Activated CD4-positive, CD25-positive, alpha-beta regulatory T cell (primary cell): ENCODE results near the gene CCDC124.
A peak's percentile ranks its signal among the peaks of the same experiment; 100 is the strongest.

Source experiments
- DNase-seq, 4 experiments: peaks; one replicate each; lab custom pipeline; 2025; lab: John Stamatoyannopoulos, UW

Gene CCDC124

DNA sequence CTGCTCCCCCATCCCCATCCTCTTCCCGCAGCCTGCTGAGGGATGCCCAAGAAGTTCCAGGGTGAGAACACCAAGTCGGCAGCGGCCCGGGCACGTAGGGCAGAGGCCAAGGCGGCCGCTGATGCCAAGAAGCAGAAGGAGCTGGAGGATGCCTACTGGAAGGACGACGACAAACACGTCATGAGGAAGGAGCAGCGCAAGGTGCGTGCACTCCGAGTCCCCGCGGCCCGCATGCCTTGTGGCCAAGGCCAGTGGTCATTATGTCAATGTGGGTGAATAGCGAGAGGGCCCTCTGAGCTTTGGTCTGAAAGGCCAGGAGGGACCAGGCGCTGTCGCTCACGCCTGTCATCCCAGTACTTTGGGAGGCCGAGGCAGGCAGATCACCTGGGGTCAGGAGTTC lies 3.6 kb downstream of the CCDC124 start:
- DNase-seq, result no peak

DNA sequence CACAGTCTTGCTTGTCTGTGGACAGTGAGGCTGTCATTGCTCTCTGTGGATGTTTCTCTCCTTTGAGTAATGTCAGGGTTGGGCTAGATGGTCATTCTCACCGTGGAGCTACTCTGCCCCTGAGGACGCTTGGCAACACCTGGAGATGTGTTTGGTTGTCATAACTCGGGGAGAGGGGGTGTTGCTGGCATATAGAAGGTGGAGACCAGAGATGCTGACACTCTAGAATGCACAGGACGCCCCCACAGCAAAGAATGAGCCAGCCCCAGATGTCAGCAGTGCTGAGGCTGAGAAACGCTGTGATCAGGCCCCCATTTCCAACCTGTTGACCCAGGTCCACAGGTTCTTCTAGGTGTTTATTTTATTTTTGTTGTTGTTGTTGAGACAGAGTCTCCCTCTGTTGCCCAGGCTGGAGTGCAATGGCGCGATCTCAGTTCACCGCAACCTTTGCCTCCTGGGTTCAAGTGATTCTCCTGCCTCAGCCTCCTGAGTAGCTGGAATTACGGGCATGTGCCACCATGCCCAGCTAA lies 4.6 kb downstream of the CCDC124 start:
- DNase-seq, result no peak

DNA sequence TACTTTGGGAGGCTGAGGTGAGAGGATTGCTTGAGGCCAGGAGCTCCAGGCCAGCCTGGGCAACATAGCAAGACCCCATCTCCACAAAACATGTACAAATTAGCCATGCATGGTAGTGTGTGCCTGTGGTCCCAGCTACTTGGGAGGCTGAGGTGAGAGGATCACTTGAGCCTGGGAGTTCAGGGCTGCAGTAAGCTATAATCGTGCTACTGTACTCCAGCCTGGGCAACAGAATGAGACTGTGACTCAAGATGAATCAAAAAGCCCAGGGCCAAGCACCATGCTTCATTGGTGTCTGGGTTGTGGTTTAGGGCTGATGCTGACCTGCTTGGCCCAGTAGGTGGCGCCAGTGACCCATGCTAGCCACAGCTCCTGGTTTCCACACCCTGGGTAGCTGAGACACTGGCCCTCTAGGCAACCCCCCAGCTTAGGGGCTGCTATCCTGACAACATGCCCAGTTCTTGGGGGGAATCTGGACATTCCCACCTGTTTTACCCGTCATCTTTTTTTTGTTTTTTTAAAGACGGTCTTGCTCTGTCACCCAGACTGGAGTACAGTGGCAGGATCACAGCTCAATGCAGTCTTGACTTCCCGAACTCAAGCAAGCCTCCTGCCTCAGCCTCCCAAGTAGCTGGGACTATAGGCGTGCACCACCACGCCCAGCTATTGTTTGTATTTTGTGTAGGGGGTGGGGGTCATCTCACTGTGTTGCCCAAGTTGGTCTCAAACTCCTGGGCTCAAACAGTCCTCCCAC lies 5.5 kb downstream of the CCDC124 start:
- peak; percentile 69 to 86 (median 72) for DNase-seq

DNA sequence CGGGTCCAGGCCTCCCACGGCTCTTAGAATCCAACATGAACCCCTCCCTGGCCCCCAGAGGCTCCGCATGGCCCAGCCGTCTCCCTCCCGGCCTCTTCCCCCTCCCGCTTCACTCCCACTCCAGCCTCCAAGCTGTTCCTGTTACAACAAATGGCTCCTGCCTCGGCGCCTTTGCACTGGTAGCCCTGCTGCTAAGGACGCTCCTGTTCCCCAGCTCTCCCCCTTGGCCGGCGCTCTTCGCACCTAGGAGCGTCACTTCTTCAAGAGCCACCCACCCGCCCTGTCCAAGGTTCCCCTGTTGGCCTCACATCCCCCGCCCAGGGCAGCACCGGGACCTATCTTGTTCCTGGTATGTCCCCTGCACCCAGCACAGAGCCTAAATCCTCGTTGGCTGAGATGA lies 9.4 kb downstream of the CCDC124 start:
- DNase-seq, result no peak

DNA sequence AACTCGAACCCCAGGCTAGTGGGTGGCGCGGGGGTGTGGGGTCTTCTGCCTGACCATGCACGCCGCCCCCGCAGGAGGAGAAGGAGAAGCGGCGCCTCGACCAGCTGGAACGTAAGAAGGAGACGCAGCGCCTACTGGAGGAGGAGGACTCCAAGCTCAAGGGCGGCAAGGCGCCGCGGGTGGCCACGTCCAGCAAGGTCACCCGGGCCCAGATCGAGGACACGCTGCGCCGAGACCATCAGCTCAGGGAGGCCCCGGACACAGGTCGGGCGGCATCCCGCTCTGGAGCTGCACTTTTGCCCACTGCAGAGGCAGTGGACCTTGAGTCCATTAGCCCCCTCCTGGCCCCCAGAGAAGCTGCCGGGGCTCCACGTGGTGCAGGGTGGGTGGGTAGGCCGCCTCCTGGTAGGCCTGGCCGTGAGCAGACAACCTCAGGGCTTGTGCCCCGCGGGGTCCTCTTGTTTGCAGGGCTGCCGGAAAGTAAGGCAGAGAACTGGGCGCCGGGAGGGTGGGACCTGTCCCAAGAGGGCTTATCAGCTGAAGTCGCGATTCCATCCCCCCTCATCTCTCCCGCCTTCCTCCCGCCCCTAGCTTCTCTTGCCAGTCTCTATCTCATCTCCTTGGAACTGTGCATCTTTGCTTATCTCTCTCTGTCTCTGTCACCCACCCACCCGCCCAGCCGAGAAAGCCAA lies 9.9 kb downstream of the CCDC124 start:
- DNase-seq, result no peak

DNA sequence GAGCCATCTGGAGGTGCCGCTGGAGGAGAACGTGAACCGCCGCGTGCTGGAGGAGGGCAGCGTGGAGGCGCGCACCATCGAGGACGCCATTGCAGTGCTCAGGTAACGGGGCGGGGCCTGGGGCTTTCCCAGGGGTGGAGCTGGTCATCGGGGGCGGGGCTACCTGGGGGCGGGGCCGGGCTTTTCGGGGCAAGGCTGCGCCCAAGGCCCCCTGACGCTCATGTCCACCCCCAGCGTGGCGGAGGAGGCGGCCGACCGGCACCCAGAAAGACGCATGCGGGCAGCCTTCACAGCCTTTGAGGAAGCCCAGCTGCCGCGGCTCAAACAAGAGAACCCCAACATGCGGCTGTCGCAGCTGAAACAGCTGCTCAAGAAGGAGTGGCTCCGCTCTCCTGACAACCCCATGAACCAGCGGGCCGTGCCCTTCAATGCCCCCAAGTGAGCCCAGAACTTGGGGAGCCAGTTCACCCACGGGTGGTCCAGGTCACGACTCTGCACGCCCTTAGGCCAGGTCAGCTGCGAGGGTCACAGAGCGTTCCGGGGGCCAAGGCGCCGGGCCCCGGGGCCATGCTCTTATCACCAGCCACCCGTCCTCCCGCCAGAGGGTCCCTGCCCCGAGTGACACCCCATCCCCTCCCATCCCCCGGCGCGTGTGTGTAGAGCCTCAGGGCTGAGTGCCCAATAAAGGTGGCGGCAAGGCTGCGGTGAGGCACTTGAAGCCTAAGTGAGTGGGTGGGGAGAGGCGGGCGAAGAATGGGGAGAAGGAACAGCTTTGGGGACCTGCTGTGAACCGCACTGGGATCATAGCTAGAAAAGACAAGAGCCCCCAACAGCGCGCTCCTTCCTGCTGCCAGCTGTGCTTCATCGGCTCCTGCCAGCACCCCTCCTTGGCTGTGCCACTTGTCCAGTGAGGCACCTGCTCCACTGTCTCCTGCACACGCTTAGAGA lies 10.7 kb downstream of the CCDC124 start:
- DNase-seq, result no peak

DNA sequence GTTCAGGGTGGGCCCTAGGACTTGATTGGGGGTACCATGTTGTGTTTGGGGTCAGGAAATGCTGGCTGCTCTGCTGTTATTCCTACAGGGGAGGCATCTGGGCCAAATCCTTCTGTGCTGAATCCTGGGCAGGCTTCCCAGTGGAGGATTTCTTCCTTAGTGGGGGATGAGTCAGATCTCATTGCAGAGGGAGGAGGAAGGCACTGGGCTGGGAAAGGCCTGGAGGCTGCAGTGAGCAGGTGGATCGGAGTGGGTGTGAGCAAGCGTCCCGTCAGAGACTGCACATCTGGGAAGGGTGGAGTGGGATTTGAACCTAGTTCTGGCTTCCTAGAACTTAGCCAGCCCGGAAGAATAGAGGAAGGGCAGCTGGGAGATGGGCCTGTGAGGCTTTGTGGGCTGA lies 11.5 kb downstream of the CCDC124 start:
- DNase-seq, result no peak

DNA sequence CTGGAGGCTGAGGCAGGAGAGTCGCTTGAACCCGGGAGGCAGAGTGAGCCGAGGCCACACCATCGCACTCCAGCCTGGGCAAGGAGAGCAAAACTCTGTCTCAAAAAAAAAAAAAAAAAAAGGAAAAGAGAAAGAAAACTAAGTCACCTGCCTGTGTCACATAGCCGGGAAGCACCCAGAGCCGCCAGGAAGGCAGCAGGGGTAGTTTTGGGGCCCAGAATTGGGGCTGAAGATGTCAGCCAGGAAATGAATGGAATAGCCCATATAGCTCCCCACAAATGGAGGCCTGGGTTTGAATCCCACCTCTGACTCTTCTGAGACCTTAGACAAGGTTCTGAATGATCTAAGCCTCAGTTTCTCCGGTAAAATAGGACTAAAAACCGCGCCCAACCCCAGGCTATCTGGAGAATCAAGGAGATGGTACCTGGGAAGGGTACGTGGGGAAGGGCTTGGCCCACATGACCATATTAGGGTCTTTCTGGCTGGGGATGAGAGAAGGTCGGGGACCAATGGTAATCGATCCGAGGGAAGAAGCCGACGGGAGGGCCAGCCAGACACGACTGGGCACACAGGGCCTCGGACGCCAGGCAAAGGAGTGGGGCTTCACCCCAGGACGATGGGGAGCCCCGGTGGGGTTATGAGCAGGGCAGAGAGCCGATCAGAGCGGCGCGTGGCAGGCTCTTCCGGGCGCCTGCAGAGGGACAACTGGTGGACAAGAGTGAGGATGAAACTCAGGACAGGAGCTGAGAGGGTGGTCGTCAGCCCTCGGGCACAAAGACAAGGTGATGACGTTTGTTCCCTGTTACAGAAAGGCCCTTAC lies 14.4 kb downstream of the CCDC124 start:
- DNase-seq, result peak in 1 of 4 experiments; percentile 49

DNA sequence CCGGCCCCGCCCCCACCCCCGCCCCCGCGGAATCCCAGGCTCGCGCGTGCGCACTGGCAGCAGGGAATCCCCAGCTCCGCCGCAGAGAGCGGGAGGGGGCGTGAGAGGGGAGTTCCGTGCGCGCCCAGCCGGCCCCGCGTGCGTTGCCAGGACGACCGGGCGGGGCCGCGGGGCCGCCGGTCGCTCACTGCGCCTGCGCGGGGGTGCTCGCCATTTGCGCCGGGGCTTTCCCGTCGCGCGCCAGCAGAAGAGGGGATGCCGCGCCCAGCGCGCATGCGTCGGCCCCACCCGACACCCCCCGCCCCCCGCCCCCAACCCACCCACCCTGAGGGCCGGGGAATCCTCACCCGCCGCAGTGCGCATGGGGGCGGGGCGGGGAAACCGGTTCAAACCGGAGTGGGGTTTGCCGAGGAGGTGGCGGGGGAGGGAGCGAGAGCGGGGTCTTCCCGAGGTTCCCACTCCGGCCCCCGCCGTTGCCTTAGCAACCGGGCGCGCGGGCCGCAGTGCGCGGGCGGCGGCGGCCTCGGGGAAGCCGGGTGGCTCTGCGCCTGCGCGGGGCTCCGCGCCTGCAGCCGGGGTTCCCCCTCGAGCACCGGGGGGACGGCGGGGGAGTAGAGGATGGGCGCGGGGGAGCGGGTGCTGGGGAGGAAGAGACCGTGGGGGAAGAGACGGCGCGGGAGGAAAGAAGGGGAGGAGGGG lies 15.1 kb downstream of the CCDC124 start:
- DNase-seq, result peak; percentile 88 to 95 (median 94)

DNA sequence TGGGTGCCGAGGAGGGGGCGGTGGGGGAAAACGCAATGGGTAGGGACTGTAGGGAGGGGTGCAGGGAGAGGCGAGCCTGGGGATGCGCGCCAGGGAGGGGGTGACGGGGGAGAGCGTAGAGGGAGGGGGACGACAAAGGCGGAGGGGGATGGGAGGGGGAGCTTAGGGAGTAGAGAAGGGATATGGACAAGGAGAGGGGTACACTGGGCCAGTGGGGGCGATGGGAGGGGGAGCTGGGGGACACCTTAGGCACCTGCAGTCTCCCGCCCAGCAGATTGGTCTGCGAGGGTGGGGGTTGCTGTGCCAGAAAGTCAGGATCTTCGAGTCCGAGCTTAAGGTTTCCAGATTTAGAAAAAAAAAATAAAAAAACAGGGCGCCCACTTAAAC lies 15.7 kb downstream of the CCDC124 start:
- no peak for DNase-seq

DNA sequence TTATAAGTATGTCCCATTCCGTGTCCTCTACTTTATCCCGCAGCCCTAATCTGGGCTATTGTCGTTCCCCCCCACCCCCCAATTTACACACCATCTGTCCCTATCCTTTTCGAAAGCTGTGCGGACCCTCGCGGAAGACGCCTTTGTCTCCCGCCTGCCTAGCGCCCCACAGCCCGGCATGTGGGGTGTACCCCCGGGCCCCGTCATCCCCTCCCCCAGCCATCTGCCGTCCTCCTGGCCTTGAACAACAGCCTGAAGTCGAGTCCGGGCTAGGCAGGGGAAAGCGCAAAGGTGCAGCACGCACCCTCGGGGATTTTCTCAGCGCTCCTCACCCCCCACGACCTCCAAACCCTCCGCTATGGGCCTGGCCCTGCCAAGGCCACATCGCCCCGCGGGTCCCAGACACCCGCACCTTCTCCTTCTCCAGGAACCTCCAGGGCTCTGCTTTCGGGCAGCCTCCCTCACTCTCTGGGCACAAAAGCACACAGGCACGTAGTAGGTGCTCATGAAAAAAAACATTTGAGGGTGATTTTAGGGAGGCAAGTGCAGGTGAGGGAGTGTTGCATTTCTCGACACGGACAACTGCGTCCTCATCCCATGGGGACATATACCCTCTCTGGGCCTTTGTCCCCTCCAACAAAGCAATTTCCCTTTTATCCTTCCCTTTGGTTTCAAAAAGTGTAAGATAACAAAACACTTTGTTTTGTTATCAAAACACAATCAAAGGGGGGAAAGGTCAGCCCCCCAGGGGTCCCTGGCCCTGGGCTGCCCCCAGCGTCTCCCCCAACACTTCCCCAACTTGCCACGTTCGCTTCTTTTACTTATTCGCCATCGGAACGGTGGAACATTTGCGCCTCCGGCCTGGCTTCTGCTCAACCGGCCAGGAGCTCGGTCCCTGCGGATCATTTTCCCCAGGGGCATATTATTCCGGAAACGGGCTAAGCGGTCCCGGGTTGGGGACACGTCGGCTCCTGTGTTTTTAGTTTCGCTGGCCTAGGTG lies 16.4 kb downstream of the CCDC124 start:
- DNase-seq, result no peak

DNA sequence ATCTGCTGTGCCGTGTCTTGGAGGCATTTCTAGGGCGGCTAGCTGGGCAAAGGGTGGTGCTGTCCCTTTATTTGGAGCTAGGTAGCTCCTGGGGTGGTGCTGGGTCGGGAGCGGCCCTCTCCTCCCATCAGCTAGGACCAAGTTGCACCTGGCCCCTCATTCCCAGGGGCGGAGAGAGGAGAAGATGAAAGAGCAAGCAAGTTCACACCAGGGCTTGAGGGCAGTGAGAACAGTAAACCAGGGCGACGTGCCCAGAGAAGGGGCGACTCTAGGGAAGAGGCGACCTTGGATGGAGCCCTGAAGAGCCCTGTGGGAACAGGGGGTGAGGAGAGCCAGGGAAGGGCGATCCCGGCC lies 17.1 kb downstream of the CCDC124 start:
- DNase-seq, result no peak

DNA sequence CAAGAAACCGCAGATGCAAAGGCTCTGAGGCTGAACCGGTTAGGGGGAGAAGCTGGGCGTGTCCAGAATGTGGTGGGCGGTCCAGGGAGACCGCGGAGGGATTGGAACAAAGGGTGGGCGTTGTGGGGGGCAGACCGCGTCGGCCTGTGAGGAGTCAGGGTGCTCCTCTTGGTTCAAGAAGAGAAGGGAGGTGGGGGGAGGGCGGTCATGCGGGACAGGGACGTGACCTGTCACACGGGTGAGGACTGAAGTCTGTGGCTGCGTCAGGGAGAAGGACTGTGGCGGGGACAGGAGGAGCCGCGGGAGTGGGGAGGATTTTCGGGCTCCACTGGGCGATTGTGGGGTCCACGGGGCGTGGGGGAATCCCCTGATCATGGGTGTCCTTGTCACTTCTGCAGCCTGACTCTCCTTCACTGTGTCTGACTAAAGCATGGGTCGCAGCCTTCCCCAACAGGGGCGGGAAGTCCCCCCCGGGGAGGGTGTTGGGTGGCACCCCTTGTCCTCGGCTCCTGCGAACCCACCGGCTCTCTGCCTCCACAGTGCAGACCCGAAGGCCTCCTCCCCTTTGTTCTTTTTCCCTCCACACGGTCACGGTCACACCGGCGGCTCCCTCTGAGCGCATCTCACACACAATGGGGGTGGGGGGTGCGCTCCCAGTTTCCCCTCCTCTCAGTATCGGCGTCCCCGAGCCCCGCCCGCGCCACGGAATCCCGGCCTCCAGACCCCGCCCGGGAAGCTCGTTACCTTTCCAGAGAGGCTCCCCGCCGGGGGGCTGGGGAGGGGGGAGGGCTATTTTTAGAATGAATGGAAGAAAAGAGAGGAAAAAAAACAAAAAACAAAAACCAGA lies 17.7 kb downstream of the CCDC124 start:
- DNase-seq, result no peak

DNA sequence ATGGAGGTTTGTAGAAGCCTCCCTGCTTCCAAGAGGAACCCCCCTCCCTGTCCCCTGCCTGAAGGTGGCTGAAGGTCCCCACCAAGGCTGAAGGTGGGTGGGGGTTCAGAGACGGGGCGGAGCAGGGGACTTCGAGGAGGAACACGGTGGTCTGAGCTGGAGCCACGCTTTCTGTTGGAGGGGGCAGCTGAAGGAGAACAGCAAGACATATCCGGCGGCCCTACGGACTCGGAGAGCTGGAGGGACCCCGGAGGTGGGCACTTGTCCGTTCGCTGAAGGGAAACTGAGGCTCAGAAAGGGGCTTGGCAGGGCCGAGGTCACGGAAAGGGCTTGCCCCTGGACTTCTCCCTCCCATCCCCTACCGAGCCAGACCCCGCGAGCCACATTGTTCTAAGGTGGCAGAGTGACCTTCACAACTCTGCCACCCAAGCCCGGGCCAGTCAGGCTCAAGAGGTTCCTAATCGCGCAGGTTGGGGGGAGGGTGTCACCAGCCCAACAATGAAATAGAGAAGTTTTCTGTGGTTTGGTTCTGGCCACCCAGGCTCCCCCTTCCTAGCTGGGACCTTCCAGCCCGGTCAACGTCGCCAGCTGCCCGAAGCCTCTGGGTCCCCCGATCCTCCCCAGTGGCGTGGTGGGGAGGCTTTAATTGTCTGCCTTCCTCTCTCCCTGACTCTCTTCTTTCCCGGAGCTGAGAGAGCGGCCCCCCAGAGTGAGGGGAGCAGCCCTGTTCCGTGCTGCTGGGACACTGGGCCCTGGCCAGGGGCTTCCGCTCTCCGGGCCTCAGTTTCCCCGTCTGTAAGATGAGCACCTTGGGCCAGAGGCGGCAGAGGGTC lies 18.6 kb downstream of the CCDC124 start:
- no peak for DNase-seq

DNA sequence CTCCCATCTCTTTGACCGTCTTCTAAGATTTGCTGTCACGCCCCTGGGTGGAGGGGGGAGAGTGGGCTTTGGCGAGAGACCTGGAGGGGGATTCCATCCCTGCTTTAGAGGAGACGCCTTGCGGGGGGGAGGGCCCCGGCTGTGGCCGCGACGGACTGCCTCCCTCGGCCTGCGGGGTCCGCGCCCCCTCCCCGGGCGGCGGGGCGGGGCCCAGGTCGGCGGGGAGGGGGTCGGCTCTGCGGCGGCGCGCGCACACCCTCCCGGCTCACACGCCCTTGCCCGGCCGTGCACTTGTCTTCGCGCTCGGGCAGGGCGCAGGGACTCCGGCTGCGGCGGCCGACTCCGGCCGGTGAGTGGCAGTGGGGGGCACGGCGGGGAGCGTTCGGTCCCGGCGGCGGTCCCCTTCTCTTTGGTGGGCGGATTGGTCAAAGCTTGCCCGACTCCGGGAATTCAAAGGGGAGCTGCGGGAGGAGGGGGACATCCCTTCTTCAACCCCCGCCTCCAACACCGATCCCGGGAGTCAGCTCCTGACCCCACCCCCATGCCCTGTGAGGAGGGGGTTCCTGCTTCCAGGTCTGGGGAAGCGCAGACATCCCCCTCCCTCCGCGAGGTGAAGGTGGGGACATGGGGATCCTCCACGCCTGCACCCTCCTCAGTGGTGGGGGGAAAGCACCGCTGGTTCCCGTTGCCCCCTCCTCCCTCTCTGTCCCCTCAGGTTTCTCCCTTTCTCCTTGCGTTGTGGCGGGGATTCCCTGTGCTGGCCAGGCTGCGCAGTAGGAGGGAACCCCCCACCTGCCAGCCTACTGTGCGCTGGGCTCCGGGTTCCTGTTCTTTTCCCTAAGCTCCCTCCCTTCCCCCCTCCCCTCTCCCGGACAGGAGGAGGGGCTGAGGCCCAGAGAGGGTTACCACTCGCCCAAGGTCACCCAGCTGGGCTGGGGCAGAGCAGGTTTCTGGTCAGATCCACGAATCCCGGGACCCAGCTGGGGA lies 19.5 kb downstream of the CCDC124 start:
- DNase-seq, result no peak

DNA sequence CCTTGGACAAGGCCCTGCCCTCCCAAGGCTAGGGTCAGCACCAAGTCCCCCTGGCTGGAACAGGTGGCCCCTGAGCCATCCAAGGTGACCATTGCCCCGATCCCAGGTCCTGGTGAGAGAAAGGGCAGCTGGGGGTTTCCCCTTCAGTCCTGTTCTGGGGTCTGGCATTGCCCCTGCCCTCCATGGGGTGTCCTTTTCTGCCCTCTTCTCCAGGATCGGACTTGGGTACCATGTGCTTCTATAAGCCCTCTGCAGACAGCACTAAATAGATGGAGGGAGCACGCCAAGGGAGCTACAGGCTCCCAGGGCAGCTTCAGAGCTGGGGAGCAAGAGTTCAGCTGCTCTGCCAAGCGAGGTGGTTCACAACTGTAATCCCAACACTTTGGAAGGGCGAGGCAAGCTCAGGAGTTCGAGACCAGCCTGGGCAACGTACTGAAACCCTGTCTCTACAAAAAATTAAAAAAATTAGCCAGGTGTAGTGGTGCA lies 20.5 kb downstream of the CCDC124 start:
- DNase-seq, result no peak
